SU-DHL-6 (cell line): Measurements from ENCODE around the gene GJB1.

ENCODE experiments used
- H2AFZ ChIP-seq: fragments of 200-600 bp; sonication (generic); 2 replicates; pipeline ENCODE4 v1.6.1; 2014; ENCODE audit warnings: low read depth, mild to moderate bottlenecking, moderate library complexity, mixed read lengths, antibody characterized with exemption, low read length; ENCODE audit not compliant: severe bottlenecking
- H3F3A ChIP-seq: fragments of 200-600 bp; shearing (Covaris generic); 2 replicates; pipeline ENCODE4 v1.6.0; 2016; ENCODE audit warnings: antibody characterized with exemption, mild to moderate bottlenecking; ENCODE audit not compliant: insufficient read depth
- H3K27ac ChIP-seq: fragments of 200-600 bp; sonication (generic); 2 replicates; pipeline ENCODE4 v1.5.1; 2016; ENCODE audit warnings: low read depth, mild to moderate bottlenecking, low read length, moderate library complexity, mixed read lengths
- H3K27me3 ChIP-seq: fragments of 200-600 bp; sonication (generic), shearing (Covaris generic); 2 replicates; pipeline ENCODE4 v1.6.0; 2014; ENCODE audit warnings: mild to moderate bottlenecking, low read length
- H3K36me3 ChIP-seq: fragments of 200-600 bp; sonication (generic); 2 replicates; pipeline ENCODE4 v1.6.1; 2014; ENCODE audit warnings: mild to moderate bottlenecking, low read length, mixed read lengths
- H3K4me2 ChIP-seq: fragments of 300-600, 200-600 bp; shearing (Covaris generic), sonication (generic); 2 replicates; pipeline ENCODE4 v1.6.0; 2014; ENCODE audit warnings: low read length, low read depth, mild to moderate bottlenecking; ENCODE audit not compliant: poor library complexity, severe bottlenecking
- H3K4me3 ChIP-seq: fragments of 200-600 bp; sonication (generic); 2 replicates; pipeline ENCODE4 v1.5.1; 2014; ENCODE audit warnings: antibody characterized with exemption, low read length, mild to moderate bottlenecking, mixed read lengths; ENCODE audit not compliant: insufficient read depth, poor library complexity, severe bottlenecking
- H3K79me2 ChIP-seq: fragments of 200-600 bp; sonication (generic); 2 replicates; pipeline ENCODE4 v1.6.1; 2014; ENCODE audit warnings: mild to moderate bottlenecking, low read length, moderate library complexity; ENCODE audit not compliant: insufficient read depth
- H3K9ac ChIP-seq: fragments of 200-600 bp; sonication (generic); 2 replicates; pipeline ENCODE4 v1.7.0; 2014; ENCODE audit warnings: mild to moderate bottlenecking, low read length
- H3K9me2 ChIP-seq: fragments of 200-600 bp; sonication (generic); replicated peaks from 2 replicates; pipeline ENCODE4 v1.6.1; 2014; ENCODE audit warnings: low read length; ENCODE audit not compliant: insufficient read depth
- H3K9me3 ChIP-seq: fragments of 200-600 bp; sonication (generic); 2 replicates; pipeline ENCODE4 v1.6.1; 2014; ENCODE audit warnings: low read length, mixed read lengths; ENCODE audit not compliant: insufficient read depth
- H4K20me1 ChIP-seq: fragments of 200-600 bp; sonication (generic); 2 replicates; pipeline ENCODE4 v1.6.1; 2014; ENCODE audit warnings: low read depth, mild to moderate bottlenecking, antibody characterized with exemption, low read length, moderate library complexity, mixed read lengths
- CTCF ChIP-seq: fragments of 200-600 bp; sonication (generic); IDR thresholded peaks from one replicate; pipeline ENCODE4 v1.5.1; 2017; ENCODE audit warnings: antibody characterized with exemption, mild to moderate bottlenecking, low read length, moderate library complexity; ENCODE audit not compliant: insufficient read depth, poor library complexity, severe bottlenecking
- EZH2phosphoT487 ChIP-seq: fragments of 200-600 bp; sonication (generic), shearing (Covaris generic); conservative IDR thresholded peaks from 2 replicates; pipeline ENCODE4 v1.6.1; 2018; ENCODE audit warnings: mild to moderate bottlenecking, antibody characterized with exemption, low read length, moderate library complexity, mixed read lengths

Gene GJB1

DNA sequence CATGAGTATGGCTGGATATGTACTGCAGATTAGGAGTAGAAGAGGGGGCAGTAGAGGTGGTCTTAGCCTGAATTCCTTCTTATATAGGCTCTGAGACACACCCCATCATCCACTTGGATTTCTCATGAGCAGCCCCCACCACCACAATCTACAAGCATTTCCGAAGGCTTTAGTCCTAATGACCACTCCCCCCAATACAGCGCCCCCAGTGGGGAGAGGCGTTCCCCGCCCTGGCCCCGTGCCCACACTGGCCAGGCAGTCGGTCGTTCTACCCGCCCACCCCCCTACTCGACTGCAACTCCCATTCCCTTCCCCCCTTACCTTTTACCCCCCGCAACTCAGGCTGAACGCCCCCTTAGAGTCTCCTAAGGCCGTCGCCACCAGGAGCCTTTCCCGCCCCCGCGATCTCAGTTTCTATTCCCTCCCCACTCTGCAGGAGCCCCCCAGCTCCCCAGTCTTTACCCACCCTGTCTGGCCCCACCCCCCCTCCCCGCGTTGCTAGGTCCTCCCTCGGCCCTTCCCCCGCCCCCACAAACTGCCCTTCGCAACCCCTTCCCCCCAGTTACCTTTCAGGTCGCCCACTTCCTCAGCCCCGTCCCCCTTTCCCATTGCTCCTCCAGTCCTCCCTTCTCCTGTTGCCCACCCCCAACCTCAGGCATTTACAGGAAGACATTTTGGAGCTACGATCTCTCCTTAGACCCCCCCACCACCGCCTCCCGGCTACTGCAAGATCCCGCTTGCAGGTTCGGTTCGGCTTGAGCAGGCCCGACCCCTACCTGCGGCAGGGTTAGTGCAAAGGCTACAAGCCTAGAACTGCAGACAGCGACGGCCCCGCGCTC, 30.4 kb downstream of the GJB1 start:
- Histone ChIP-seq H3K27me3 (no peaks in the 10 kb centered on the region), H3K4me2 (peak overlapping the region; percentile 67), H4K20me1 (no peaks in the 10 kb centered on the region), H3F3A (no peaks in the 10 kb centered on the region), H3K9me3 (no peaks in the 10 kb centered on the region), H2AFZ (no peak overlapping the region), H3K27ac (peak overlapping the region; percentile 74), H3K4me3 (peak overlapping the region; percentile 90), H3K36me3 (no peaks in the 10 kb centered on the region), H3K79me2 (peaks cover 23% of the 10 kb centered on the region), H3K9me2 (no peaks in the 10 kb centered on the region), H3K9ac (peak overlapping the region; percentile 87)
- TF ChIP-seq CTCF (peak; percentile 15), EZH2phosphoT487 (no peak)

GRCh38 chrX:71254092-71254963, 31.3 kb downstream of the GJB1 start, which contains the start of gene ZMYM3:
TSS of gene ZMYM3 (minus strand) at chrX:71254140. CDS start at chrX:71253255, 885 bp downstream.
- H3K27ac ChIP-seq = peak within 1 kb of the TSS; percentile 80
- peak within 1 kb of the TSS; percentile 90 for H3K4me3 ChIP-seq
- H3K9ac ChIP-seq = peak within 1 kb of the TSS; percentile 87
- H3K79me2 ChIP-seq = peaks cover 23% of the 10 kb centered on the region
- H2AFZ ChIP-seq = peak within 1 kb of the TSS; percentile 71
- no peaks in the 10 kb centered on the region for H4K20me1 ChIP-seq
- H3K27me3 ChIP-seq = no peaks in the 10 kb centered on the region
- H3F3A ChIP-seq = no peaks in the 10 kb centered on the region
- H3K9me2 ChIP-seq = no peaks in the 10 kb centered on the region
- H3K9me3 ChIP-seq = no peaks in the 10 kb centered on the region
- TF ChIP-seq EZH2phosphoT487 (no peak), CTCF (no peak)
- peak within 1 kb of the TSS; percentile 84 for H3K4me2 ChIP-seq
- H3K36me3 ChIP-seq = no peaks in the 10 kb centered on the region

- Histone ChIP-seq H3K9me3 (no peaks in the 10 kb centered on the region), H2AFZ (no peak overlapping the region), H3K79me2 (peaks cover 23% of the 10 kb centered on the region), H3K4me3 (peak overlapping the region; percentile 90), H3F3A (no peaks in the 10 kb centered on the region), H3K9ac (peak overlapping the region; percentile 87), H3K27me3 (no peaks in the 10 kb centered on the region), H3K9me2 (no peaks in the 10 kb centered on the region), H4K20me1 (no peaks in the 10 kb centered on the region), H3K36me3 (no peaks in the 10 kb centered on the region), H3K4me2 (peak overlapping the region; percentile 84), H3K27ac (peak overlapping the region; percentile 80)
- TF ChIP-seq CTCF (no peak), EZH2phosphoT487 (no peak)
These were observed 33.0 kb downstream of the GJB1 start for GRCh38 chrX:71256051-71256450.
